ENCODE measurements around the gene PSMA7.
A peak's percentile ranks its signal among the peaks of the same experiment; 100 is the strongest.
"Not testable (repeated sequence)": the region's sequence is repeated elsewhere in the genome, so short reads cannot be mapped to it uniquely, and the experiment has no call there.

PSMA7 gene

DNA sequence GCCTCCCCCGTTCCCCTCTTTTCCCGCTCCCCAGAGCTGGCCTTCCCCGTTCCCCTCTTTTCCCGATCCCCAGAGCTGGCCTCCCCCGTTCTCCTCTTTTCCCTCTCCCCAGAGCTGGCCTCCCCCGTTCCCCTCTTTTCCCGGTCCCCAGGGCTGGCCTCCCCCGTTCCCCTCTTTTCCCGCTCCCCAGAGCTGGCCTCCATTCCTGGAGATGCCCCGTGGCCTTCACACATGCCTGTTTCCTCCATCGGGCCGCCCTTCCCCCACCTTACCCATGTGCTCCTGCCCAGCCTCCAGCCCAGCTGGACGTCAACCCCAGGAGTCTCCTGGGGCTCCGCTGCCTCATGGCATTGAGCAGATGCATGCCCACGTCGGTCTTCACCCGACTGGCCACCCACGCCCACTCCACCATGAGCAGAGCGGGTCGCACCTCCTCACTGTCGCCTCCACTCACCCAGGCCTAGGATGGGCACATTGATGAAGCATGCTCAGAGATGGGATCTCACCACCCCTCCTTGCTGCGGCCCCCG, 8.7 kb upstream of the PSMA7 start:
- DNase-seq, result no peak

- no peak for DNase-seq
These were observed 8.0 kb upstream of the PSMA7 start for GRCh38 chr20:62151225-62151624.

- DNase-seq, result no peak
These were observed 7.0 kb upstream of the PSMA7 start for GRCh38 chr20:62150310-62150575.

DNA sequence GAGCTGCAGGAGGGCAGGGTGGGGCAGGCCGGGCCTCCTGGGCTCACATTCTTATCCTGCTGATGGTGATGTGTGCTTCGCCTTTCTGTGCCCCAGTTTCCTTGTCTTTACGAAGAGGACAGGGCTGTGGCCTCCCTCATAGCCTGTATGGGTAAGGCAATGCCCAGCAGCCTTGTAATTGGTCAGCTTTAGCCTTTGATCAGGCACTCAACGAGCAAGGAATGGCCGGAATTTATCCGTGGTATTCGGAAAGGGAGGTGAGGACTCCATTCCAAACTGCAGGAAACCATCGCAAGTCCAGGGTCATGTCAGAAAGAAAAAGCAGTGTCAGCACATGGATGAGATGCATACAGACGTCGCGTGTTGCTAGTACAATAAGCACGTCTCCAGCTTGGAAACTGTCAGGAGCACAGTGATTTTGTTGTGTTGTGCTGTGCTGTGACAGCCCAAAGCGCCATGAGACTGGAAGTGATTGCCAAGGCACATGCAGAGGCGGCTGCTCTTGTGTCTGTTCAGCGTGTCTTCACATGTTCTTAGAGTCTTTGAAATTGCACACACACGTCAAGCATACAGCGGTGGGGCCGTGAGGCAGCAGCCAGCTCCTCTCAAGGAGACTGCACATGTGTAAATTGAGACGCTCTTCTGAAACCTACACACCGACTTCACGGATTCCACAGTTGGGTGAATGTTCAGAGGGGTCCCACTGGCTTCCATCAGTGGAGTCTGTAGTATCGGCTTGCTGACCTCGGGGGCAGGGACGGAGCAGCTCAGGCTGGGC, 6.5 kb upstream of the PSMA7 start:
- DNase-seq, result no peak

- DNase-seq, result no peak
These were observed 5.7 kb upstream of the PSMA7 start for GRCh38 chr20:62148908-62149314.

DNA sequence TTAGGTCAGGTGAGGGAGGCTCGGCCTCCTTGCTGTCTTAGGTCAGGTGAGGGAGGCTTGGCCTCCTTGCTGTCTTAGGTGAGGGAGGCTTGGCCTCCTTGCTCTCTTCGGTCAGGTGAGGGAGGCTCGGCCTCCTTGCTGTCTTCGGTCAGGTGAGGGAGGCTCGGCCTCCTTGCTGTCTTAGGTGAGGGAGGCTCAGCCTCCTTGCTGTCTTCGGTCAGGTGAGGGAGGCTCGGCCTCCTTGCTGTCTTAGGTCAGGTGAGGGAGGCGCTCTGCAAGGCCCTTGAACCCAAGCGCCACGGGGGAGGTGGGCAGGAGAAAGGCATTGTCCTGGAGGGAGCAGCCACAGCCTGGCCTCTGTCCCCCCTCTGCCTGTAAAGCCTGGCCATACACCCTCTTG, 5.2 kb upstream of the PSMA7 start:
- DNase-seq, result not testable (repeated sequence)

DNA sequence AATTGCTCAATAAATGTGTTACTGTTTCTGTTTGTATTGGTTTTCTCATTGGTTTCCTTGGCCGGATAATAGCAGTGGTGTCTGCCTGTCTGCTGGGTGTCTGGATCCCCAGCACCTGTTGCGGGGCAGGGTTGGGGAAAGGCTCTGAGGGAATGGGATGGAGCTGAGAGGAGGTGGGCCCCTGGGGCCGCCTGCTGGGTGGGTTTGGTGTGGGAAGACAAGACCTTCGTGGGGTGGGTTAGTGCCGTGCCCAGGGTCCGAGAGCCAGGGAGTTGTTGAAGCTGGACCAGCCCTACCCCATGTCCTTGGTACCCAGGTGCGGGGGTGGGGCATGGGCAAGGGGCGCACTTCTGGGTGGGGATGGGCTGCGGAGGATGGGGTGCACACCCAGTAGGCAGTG, 4.3 kb upstream of the PSMA7 start:
- DNase-seq, result no peak

GRCh38 chr20:62147125-62147524, 3.9 kb upstream of the PSMA7 start:
- DNase-seq, result no peak

DNA sequence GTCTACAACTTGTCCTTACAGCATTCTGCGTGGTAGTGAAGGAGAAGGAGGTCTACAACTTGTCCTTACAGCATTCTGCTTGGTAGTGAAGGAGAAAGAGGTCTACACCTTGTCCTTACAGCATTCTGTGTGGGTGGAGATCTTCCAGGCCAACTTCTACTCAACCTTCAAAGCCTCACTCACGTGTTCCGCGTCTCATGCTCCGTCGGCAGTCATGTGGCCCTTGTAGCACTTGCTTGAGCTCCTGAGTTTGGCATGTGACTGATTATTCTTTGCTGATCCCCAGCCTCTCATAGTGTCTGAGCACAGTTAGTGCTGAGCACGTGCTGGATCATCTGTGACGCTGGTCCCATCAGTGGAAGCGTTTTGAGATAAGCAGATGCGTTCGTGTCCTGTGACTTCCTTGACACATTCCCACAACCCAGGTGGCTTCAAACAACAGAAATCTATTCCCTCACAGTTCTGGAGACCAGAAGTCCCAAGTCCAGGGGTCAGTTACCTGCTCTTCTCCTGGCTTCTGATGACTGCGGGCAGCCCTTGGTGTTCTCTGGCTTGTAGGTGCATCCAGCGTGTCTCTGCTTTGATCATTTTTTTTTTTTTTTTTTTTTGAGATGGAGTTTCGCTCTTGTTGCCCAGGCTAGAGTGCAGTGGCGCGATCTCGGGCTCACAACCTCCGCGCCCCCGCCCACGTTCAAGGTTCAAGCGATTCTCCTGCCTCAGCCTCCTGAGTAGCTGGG, 3.0 kb upstream of the PSMA7 start:
- DNase-seq, result no peak

DNA sequence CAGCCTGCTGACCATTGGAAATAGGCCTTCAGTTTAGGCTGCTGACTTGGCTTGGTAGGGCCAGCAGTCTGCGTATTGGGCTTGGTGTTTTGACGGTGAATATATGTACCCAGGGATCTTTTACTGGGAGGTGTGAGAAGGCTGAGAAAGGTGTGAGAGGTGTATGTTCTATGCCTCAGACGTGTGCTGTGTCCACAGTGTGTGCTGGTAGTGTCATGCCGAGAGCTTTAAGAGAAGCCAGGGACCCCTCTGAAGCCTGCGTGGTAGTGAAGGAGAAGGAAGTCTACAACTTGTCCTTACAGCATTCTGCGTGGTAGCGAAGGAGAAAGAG, 2.5 kb upstream of the PSMA7 start:
- no peak for DNase-seq

- DNase-seq, result peak; percentile 14 to 45 (median 34)
These were observed 997 bp upstream of the PSMA7 start for GRCh38 chr20:62143957-62144825.

- DNase-seq, result peak in 1 of 6 experiments; percentile 27
These were observed 728 bp downstream of the PSMA7 start for GRCh38 chr20:62142252-62143080.

DNA sequence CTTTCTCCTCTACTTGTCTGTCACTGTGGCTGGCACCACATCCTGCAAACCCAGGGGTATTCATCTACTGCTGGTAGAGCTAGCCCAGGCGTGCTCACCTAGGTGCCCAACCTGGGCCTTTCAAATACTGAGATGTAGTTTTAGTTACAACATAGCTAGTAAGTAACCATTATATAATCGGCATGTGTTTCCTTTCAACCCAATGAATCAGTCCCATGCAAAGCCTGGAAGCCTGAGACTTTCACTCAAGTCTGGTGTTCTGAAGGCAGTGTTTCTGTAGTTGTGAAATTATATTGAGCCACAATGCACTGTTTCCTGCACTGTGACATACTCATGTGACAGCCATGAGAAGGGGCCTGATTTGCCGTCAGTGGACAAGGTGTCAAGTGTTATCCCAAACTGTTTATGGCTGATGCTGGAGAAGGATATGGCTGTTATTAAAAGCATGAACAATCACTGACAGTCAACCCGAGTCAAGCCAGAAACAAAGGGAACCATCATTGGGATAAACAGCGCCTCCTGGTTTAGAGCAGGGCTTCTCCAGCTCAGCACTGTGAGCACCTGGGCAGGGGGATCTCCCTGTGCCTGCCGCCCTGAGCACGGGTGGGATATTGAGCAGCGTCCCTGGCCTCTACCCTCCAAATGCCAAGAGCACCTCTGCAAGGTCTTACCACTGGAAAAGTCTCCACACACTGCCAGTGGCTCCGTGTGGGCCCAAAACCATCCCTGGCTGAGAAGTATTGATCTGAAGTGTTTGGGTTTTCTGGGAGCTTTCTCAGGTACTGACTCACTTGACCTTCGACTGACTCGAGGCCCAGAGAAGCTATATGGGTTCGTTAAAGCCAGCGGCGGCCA, 1.6 kb downstream of the PSMA7 start:
- DNase-seq, result peak in 3 of 6 experiments; percentile 13 to 23 (median 17)

- no peak for DNase-seq
These were observed 2.2 kb downstream of the PSMA7 start for GRCh38 chr20:62141043-62141396.

DNA sequence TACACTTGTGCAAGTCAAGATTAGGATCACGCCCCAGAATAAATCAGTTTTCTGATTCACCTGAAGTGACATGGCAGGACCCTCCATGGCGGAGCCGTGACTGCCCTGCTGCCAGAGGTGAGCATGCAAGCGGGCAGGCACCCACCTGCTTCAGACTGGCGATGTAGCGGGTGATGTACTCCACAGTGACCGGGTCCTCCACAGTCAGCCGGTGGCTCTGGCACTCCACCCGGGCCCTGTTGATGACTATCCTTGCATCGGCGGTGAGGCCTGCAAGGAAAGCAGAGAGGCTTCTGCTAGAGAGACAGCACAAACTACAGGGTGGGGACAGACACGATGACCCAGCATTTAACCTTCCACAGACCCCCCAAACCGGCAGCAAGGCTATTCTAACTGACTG, 3.6 kb downstream of the PSMA7 start:
- no peak for DNase-seq

DNA sequence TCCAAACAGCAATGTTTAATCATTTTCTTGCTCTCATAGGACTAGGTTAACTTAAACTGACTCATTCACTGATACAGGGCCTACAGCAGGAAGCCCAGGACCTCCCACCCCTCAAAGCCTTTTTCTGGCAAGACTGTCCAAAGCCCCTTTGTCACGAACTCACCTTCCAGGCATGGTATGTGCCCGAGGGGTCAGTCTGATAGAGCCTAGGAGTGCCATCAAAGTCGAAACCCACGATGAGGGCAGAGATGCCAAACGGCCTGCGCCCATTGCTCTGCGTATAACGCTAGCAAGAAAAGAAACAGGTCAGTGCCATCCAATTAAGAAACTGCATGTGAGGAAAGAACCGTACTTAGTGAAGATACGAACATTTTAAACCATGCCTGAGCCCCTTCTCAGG, 4.3 kb downstream of the PSMA7 start:
- no peak for DNase-seq

GRCh38 chr20:62138204-62138543, 5.0 kb downstream of the PSMA7 start:
- no peak for DNase-seq

GRCh38 chr20:62137478-62138203, 5.6 kb downstream of the PSMA7 start:
- DNase-seq, result peak in 1 of 6 experiments; percentile 23

- no peak for DNase-seq
These were observed 6.2 kb downstream of the PSMA7 start for GRCh38 chr20:62137092-62137384.

- peak; percentile 53 to 76 (median 64) for DNase-seq
These were observed 6.7 kb downstream of the PSMA7 start for GRCh38 chr20:62136283-62137091.
